Measurements from ENCODE around the gene SCAANT1.
A peak's percentile ranks its signal among the peaks of the same experiment; 100 is the strongest.

Gene SCAANT1

DNA sequence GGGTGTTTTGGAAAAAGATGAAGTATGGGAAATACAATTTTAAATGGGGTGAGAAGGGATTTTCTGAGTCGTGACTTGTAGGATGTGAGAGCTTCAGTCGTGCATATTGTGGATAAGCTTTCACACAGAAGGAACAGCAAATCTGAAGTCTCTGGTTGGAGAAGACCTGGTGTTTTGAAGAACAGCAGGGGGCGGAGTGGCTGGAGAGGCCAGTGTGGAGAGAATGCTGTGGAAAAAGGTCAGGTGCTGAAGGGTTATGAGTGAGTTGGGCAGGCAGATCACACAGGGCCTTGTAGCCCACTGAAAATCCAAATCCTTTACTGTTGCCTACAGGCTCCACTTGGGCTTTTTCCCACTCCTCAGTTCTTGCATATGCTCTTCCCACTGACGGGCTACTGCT lies 14.1 kb upstream of the SCAANT1 start:
- in situ Hi-C loops (cut with MboI; ENCODE audit: low sequenced_read_pairs, unreplicated experiment) = no loop called here
- no peak for DNase-seq (ENCODE audit: low spot score)
- TF ChIP-seq, protein P1, sequence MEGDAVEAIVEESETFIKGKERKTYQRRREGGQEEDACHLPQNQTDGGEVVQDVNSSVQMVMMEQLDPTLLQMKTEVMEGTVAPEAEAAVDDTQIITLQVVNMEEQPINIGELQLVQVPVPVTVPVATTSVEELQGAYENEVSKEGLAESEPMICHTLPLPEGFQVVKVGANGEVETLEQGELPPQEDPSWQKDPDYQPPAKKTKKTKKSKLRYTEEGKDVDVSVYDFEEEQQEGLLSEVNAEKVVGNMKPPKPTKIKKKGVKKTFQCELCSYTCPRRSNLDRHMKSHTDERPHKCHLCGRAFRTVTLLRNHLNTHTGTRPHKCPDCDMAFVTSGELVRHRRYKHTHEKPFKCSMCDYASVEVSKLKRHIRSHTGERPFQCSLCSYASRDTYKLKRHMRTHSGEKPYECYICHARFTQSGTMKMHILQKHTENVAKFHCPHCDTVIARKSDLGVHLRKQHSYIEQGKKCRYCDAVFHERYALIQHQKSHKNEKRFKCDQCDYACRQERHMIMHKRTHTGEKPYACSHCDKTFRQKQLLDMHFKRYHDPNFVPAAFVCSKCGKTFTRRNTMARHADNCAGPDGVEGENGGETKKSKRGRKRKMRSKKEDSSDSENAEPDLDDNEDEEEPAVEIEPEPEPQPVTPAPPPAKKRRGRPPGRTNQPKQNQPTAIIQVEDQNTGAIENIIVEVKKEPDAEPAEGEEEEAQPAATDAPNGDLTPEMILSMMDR (IDR thresholded peaks at IDR 0.05; ENCODE audit: borderline replicate concordance, control extremely low read depth, extremely low read depth, insufficient read depth, missing control alignments) = no peak

DNA sequence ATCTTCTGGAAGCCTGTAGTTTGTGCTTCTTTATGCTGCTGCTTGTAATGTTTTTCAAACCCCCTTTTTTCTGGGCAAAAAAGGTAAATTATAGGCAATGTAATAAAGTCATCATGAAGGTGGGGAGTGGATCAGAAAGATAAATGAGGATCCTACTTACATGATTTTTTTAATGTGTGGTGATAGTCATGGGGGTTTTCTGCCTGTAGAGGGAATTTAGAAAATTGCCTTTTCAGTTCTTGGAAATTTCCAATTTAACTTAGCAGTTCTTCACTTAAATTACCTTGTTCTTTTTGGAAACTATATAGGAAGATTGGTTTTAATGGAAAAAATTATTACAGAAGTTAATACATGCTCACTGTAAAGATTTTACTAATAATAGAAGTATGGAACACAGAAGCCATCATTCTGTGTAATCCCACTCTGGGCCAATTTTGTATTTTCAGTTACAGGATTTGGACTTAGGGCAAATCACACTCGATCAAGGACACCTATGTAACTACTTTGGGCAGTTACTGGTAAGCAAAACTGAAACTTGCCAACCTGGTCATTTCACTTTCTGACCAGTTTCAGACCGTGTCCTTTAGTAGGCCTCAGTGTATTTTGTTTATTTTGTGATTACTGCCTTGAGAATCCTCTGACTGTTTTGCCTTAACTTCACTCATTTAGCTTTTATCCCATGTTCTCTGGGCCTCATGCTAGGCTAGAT lies 10.5 kb upstream of the SCAANT1 start:
- in situ Hi-C loops (cut with MboI; ENCODE audit: low sequenced_read_pairs, unreplicated experiment) = no loop called here

DNA sequence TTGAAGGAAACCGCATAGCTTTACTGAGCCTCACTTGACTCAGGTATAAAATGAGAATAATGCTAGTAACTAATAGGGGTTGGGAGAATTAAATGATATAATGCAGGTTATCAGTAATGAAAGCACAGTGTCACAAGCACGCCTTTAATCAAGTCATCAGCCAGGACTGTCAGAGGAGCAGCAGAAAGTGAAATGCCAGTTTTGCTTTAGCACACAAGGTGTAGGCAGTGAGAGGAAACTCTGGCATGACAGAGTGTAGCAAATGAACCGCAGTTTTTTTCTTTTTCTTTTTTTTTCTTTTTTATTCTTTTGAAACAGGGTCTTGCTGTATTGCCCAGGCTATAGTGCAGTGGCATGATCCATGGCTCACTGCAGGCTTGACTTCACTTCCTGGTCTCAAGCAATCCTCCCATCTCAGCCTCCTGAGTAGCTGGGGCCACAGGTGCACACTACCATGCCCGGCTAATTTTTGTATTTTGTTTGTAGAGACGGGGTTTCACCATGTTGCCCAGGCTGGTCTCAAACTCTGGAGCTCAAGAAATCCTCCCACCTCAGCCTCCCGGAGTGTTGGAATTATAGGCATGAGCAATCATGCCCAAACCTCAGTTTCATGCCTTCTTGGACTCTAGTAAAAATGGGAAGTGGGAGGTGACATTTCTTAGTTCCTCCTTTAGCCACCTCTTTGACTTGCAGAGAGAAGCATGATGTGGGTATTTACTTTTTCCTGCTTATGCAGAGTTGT lies 9.7 kb upstream of the SCAANT1 start:
- in situ Hi-C loops (cut with MboI; ENCODE audit: low sequenced_read_pairs, unreplicated experiment) = no loop called here
- TF ChIP-seq, protein P1 (IDR thresholded peaks at IDR 0.05; ENCODE audit: borderline replicate concordance, control extremely low read depth, extremely low read depth, insufficient read depth, missing control alignments) = no peak
- DNase-seq (ENCODE audit: low spot score) = peak; percentile 34

More for the DNA sequence above, 10.5 kb upstream of the SCAANT1 start:
- no peak for DNase-seq (ENCODE audit: low spot score)
- TF ChIP-seq, protein P1 (IDR thresholded peaks at IDR 0.05; ENCODE audit: borderline replicate concordance, control extremely low read depth, extremely low read depth, insufficient read depth, missing control alignments) = no peak

DNA sequence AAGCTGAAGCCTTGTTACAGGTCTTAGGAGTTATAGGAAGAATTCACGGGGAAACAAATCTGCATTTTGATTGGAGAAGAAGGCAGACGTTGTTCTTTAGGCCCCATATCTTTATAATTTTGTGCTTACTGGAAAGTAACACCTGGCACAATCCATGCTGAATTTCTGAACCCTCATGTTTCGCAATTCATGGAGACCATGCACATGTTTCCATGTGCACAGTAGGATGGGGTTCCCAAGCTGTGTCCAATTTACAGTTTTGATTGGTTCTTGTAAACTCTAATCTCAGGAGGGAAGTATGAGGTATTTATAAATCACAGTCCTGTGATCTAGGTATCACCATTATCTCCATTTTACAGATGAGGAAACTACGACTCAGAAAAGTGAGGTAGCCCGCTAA lies 7.8 kb upstream of the SCAANT1 start:
- DNase-seq (ENCODE audit: low spot score) = no peak
- TF ChIP-seq, protein P1 (IDR thresholded peaks at IDR 0.05; ENCODE audit: borderline replicate concordance, control extremely low read depth, extremely low read depth, insufficient read depth, missing control alignments) = no peak
- in situ Hi-C loops (cut with MboI; ENCODE audit: low sequenced_read_pairs, unreplicated experiment) = no loop called here

DNA sequence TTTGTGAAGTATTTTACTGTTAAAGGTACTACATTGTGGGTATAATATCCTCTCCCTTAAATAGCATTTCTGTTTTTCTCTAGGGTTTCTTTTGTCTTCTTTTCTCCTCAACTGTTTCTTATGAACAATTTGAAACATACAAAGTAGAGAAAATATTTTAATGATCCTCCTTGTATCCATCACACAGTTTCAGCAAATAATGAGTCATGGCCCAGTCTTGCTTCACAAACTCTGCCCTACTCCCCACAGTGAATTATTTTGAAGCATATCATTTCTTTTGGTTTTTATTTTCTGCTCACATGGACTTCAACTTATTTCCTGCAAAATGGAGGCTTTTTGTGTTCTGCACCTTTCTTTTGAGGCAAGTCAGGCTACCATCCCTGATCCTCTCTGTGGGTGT lies 6.1 kb upstream of the SCAANT1 start:
- TF ChIP-seq, protein P1 (IDR thresholded peaks at IDR 0.05; ENCODE audit: borderline replicate concordance, control extremely low read depth, extremely low read depth, insufficient read depth, missing control alignments) = no peak
- in situ Hi-C loops (cut with MboI; ENCODE audit: low sequenced_read_pairs, unreplicated experiment) = no loop called here
- no peak for DNase-seq (ENCODE audit: low spot score)

DNA sequence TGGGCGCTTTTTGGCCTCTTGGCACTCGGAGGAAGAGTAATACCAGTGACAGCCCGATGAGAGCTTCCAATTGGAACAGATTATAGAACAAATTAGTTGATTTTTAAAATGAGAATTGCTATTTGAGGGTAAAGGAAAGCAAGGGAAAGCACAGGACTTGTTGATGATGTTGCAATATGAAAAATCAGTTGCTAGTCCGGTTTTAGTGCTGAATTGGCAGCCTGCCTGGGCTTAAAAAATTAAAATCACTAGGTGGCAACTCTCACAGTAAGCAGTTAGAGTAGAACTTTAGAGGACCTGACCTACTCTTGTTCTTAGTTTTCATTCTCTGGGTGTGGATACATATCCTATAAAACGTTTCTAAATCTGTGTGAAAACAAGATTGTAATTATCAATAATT lies 2.1 kb upstream of the SCAANT1 start:
- TF ChIP-seq, protein P1 (IDR thresholded peaks at IDR 0.05; ENCODE audit: borderline replicate concordance, control extremely low read depth, extremely low read depth, insufficient read depth, missing control alignments) = no peak
- DNase-seq (ENCODE audit: low spot score) = no peak
- in situ Hi-C loops (cut with MboI; ENCODE audit: low sequenced_read_pairs, unreplicated experiment) = no loop called here
